T47D (cell line): ENCODE results near the gene RNASEH2B.

Experiments
- DNase-seq, 2 experiments: peaks; one replicate each; pipeline versions ENCODE4 v3.0.0 to v3.0.0-alpha.2; 2011 to 2012; ENCODE audit warnings: low read depth in 1 of 2, low spot score in 1 of 2
- JUND ChIP-seq: IDR thresholded peaks from 2 replicates; pipeline ENCODE4 v1.6.1; 2012; ENCODE audit warnings: low read depth
- in situ Hi-C: cut with HindIII; loops from 2 replicates; pipeline ENCODE4 v1.10.0; 2016; ENCODE audit warnings: low sequenced_read_pairs, low pct_unique_long_range_greater_than_20kb

RNASEH2B gene

DNA sequence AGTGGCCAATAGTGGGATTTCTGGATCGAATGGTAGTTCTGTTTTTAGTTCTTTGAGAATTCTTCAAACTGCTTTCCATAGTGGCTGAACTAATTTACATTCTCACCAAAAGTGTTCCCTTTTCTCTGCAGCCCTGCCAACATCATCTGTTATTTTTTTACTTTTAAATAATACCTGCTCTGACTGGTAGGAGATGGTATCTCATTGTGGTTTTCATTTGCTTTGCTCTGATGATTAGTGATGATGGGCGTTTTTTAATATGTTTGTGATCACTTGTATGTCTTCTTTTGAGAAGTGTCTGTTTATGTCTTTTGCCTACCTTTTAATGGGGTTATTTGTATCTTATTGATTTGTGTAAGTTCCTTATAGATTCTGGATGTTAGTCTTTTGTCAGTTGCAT is 48.0 kb downstream of the RNASEH2B start:
- in situ Hi-C loops: no loop called here
- TF ChIP-seq JUND: no peak
- DNase-seq: no peak

DNA sequence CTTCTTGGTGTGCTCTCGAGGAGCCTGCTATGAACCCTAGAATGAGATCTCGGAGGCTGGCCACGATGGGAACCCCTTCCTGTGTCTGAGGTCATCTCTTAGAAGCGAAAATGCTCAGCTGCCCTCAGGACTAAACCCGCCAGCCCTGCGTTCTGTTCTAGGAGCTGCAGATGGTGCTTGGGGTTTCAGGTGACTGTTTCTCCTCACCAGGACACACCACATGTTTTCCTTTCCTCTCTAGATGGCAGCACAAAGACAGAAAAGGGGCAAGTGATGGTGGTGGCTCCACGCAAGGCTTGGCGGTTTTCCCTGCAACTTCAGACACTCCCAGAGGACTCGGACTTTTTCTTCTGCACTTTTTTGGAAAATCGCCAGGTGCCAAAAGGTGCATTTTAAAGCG is 60.1 kb downstream of the RNASEH2B start:
- DNase-seq: peak; percentile 13 to 57
- in situ Hi-C loops: no loop called here
- no peak for TF ChIP-seq JUND

DNA sequence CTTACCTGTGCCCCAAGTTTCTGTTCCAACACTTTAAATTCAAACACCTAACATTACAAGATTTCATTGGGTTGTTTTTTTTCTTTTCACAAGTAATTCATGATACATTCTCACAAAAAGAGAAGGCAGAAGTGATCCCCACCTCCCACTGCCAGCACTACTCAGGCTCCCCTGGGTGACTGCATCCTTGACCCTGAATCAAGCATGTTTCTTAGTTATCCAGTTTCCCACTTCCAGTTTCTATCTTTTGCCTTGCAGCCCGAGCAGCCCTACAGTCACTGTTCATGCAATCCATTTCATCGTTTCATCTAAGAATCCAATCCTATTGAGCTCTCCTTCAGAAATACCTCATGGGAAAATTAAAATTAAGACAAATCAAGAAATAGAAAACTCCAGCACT is 61.4 kb downstream of the RNASEH2B start:
- no peak for DNase-seq
- TF ChIP-seq JUND: no peak
- in situ Hi-C loops: no loop called here

DNA sequence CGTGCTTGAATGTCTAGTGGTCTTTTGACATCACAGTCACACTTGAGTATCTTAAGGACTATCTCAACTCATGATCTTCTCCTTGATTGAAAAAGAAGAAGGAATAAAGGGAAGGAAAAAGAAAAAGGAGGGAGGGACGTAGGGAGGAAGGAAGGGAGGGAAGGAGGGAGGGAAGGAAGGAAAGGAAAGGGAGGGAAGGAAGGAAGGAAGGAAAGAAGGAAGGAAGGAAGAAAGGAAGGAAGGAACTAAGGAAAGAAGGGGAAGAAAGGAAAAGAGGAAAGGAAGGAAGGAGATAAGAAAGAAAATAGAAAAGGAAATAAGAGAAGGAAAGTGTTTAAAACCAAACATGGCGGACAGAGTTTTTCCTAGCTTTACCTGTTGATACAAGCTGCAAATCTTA is 64.7 kb downstream of the RNASEH2B start:
- in situ Hi-C loops: no loop called here
- no peak for DNase-seq
- TF ChIP-seq JUND: no peak

DNA sequence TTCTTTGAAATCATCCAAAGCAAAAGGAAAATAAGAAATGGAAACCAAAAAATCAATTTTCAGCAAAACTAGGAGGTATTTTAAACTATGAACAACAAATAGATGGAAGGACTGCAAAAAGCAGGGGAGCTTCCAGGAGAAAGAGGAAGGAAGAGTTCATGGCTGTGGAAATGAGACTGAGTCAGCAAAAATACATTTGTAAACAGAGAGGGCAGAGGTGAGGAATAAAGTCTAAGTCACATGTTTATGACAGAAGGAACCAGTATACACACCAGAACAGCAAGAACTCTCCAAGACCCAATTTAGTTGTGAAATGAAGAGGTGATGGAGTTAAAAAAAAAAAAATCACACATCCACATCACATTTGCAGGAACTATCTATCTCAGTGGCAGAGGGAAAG is 69.6 kb downstream of the RNASEH2B start:
- no peak for TF ChIP-seq JUND
- in situ Hi-C loops: no loop called here
- no peak for DNase-seq

DNA sequence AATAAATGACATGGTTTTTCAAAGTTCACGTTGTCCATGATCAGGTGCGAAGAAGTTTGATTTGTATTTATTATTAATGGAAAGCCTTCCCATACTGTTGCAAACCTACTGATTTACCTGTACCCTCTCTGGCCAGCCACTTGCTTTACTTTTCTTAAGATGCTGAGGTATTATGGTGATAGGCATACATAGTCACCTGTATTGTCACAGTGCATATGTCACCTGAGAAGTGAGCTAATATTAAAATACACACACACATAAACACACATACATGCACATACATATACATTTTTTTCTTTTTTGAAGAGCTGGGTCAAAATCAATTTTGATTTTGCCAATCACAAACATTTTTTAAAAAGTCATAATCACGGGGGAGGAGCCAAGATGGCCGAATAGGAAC is 72.1 kb downstream of the RNASEH2B start:
- in situ Hi-C loops: no loop called here
- TF ChIP-seq JUND: no peak
- DNase-seq: no peak

DNA sequence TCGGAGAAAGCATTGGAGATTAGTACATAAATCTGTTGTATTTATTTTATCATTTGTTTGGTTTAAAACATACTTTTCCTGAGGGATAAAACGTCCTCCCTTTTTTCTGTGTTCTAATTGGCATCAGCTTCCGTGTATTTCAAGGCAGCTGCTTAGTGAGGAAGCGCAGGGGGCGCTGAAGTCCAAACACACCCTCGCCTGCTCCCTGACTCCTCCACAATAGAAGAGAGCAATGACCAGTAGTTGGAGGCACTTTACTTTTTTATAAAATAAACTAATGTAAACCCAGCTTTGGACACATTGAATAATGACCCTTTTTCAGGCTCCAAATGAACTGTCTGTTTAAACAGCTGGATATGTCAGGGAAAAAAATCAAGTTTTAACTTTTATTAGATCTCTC is 79.9 kb downstream of the RNASEH2B start:
- TF ChIP-seq JUND: no peak
- in situ Hi-C loops: no loop called here
- peak in 1 of 2 experiments; percentile 22 for DNase-seq

DNA sequence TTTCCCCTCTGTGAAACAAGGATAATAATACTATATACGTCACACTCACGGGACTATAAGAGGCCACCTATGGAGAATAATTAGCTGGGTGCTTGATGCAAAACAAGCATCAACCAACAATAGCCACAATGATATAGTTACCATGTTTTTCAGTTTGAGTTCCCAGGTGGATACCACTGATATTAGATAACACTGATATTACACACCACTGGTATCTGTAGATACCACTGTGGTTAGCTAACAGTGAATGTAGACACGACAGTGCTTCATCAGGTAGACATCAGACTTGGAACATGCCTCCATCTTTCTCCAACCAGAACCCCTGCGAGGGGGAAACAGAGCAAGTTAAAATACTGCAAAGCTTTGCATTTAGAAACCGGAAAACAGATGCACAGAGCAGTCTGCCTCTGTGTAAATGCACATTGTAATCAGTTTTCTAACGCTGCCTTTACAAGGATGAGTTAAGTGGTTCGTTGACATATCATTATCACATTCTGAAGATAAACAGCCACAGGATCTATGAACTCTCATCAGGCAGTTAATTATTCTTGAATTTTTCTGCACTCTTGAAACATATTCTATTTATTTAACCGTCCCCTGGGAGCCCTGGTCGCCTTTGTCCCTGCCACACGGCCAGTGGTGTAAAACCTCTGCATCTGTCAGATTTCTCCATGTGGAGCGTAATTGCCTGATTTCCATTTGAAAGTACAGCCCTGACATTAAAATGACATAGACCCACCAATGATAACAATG is 80.7 kb downstream of the RNASEH2B start:
- DNase-seq: no peak
- TF ChIP-seq JUND: no peak
- in situ Hi-C loops: no loop called here

DNA sequence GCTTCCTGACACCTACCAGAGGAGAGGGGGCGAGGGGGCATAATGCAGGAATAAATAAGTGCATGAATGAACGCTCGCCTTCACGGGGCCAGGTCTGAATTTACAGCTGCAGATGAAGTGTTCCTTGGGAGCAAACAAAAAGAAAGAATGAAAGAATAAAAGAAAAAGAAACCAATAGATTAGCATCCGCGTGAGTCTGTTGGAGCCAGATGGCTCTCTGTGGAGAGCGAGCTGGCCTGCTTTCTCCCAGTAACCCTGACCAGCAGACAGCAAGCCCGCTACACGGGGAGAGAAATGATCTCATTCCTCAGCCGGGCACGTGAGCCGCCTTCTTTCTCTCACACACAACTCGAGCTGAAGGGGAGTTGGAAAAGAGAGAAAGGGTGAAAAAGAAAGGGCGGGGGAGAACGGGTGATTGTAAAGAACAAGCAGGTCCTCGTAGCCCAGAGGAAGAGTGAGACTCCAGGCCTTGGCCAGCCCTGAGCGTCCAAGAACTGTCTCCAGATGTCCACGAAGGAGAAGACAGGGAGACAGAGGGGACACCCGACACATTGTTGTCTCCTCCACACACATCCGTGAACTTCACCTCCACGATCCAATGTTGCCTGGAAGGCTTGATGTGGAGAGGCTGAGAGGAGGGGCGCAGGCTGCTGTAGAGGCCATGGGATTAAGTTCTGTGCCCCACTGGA is 81.4 kb downstream of the RNASEH2B start:
- DNase-seq: no peak
- in situ Hi-C loops: no loop called here
- no peak for TF ChIP-seq JUND

DNA sequence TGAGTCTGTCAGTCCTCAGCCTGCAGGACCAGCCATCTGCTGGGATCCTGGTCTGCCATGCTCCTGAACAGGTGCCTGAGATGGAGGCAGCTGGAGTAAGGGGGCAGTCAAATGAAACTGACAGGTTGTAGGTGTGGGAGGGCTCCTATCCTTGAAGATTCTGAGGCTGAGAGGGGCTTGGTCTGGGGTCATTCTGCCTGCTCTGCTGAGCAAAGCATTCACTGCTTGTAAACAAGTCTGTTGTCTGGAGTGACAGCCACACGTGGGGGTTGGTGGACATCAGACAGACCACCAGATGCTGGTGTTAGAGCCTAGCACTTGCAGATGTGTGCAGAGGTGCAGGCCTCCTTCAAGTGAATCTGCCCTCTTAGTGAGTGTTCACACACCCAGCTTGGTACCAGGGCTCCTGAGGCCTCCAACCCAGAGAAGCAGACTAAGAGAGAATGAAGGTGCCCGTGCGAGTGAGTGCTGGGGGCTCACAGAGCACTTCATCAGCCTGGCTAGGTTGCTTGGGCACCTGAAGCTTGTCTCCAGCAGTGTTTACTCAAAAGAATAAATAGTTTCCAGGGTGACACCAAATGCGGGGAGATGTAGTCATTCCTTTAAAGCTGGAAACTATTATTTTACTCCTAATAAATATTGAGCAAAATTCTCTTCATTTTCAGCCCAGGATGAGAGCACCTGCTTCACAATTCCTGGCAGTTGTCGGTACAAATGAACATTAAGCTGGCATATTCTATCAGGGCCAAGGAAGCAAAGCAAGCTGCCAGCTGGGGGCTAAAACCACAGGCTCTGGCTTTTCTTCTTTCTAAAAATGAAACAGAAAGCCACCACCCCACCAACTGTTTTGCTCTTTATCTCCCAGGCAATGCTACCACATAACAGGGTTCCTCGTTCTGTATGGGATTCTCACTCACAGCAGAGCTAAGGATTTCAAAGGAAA is 82.3 kb downstream of the RNASEH2B start:
- in situ Hi-C loops: no loop called here
- DNase-seq: no peak

DNA sequence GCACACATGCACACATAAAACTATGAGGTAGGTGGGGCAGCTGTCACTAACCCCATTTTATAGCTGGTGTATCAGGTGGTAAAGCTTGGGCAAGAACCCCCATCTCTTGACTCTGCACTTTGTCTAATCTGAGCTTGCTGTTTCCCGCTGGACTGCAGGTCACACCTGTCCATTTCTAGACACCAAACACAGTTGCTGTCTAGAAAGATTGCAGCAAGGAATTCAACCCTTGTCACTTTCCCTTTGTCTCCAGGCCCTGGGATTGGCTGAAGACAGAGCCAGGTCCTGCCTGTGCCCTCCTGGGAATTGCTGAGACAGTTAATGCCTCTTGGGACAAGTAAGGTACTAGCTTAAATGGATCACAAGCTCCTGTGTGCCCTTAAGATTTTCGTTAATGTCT is 83.8 kb downstream of the RNASEH2B start:
- TF ChIP-seq JUND: no peak
- DNase-seq: no peak
- in situ Hi-C loops: no loop called here

More for the DNA sequence above, 82.3 kb downstream of the RNASEH2B start:
- TF ChIP-seq JUND: no peak

DNA sequence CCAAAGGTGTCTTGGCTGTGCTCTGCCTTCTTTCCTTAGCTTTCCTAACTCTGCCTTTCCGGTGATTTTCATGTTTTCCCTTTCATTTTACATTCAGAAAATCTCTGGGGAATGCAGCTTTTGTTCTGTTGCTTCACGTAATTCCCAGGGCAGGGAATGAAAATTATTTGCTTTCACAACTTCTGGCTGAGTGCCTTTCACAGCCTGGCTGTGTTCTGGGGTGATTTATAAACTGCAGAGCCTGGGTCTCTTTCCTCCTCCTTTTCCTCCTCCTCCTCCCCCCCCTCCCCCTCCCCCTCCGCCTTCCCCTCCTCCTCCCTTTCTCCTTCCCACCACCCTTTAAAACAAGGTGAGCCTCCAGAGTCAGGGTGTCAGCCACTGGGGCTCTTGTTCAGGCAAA is 84.3 kb downstream of the RNASEH2B start:
- TF ChIP-seq JUND: no peak
- in situ Hi-C loops: no loop called here
- no peak for DNase-seq

DNA sequence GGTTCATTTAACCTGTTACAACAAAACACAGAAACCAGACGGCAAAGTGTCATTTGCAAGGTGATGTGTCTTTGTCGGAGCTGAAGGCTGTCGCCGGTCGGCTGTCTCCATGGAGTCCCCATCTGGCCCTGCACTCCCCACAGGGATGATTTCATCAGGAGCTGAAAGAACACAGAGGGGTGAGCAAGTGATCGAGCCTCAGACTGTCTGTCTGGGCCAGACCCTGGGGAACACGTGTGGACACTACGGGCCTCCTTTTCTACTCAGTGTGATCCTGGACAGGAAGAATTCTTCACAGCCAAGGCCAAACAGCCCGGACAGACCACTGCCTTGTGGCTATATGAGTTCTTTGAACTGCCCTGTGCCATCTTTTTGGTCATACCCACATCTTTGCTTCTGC is 85.1 kb downstream of the RNASEH2B start:
- no peak for DNase-seq
- in situ Hi-C loops: no loop called here
- no peak for TF ChIP-seq JUND
